HFF-Myc (cell line): ENCODE measurements around the gene SPG7.

Experiments used
- DNase-seq: peaks from one replicate; pipeline ENCODE4 v3.0.0-alpha.2; 2011; ENCODE audit warnings: low read depth; ENCODE audit errors: extremely low read depth
- H3K4me3 ChIP-seq: replicated peaks from 2 replicates; pipeline ENCODE4 v1.5.1; 2011; ENCODE audit warnings: low read depth, mild to moderate bottlenecking, control low read depth, low read length
- TF ChIP-seq, protein P1 (sequence below): IDR thresholded peaks from 2 replicates; pipeline ENCODE4 v1.5.1; 2012; ENCODE audit warnings: mild to moderate bottlenecking, low read depth, low read length, control low read depth; ENCODE audit errors: missing control alignments

The SPG7 gene

DNA sequence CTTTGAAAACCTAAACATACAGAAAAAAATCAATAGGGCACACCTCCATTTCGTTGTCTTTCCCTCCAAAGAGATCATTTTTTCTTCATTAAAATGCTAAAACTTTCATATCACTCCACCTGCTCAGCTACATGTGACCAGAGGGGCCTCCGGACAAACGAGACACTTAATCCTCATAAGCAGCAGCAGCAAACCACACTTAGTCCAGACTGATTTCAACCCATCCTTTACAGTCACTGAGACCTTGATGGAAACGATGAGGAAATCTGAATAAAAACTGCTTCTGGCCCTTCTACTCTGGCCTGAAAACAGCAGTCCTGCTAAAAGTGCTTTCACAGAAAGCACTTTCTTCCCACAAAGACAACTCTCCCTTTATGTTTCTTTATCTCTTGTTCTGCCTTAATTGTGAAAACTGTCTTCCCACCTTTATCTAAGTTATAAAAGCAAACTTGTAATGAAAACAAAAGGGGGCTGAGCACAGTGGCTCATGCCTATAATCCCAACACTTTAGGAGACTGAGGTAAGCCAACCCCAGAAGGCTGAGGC, 22.4 kb upstream of the SPG7 start:
- H3K4me3 ChIP-seq, result no peak overlapping the region
- TF ChIP-seq, protein P1, sequence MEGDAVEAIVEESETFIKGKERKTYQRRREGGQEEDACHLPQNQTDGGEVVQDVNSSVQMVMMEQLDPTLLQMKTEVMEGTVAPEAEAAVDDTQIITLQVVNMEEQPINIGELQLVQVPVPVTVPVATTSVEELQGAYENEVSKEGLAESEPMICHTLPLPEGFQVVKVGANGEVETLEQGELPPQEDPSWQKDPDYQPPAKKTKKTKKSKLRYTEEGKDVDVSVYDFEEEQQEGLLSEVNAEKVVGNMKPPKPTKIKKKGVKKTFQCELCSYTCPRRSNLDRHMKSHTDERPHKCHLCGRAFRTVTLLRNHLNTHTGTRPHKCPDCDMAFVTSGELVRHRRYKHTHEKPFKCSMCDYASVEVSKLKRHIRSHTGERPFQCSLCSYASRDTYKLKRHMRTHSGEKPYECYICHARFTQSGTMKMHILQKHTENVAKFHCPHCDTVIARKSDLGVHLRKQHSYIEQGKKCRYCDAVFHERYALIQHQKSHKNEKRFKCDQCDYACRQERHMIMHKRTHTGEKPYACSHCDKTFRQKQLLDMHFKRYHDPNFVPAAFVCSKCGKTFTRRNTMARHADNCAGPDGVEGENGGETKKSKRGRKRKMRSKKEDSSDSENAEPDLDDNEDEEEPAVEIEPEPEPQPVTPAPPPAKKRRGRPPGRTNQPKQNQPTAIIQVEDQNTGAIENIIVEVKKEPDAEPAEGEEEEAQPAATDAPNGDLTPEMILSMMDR, result no peak
- DNase-seq, result no peak

DNA sequence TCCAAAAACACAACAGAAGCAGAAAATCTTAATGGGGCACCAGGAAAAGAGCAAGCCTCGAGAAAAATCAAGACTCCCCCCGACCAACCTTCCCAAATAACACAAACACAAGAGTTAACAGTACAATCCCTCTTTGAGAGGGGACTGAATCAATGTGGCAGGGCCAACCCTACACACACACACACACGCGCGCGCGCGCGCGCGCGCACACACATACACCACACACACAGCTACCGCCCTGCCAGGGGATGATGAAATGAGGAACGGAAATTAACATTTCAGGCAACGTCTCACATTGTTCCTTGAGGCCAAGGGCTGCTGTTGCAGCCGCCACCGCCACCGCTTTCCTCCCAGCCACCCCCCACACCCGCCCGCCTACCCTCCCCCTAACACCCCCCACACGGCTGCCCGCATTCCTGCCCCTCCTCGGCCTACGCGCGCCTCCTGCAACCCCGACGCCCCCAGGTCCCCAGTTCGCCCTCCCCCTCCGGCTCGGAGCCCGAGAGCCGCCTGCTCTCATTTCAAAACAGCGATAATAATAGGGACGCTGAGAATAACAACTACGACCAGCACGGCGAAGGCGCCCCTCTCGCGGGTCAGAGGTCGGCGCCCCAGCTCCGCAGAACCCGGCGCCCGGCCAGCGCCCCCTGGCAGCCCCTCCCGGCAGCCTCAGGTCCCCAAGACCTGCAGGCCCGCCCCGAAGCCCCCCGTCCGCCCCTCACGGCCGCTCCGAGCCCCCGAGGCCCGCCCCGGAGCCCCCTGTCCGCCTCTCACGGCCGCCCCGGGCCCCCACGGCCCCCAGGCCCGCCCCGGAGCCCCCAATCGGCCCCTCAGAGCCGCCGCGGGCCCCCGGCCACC, 18.9 kb upstream of the SPG7 start:
- DNase-seq, result peak; percentile 72
- H3K4me3 ChIP-seq, result peak overlapping the region; percentile 86
- TF ChIP-seq, protein P1, result no peak

DNA sequence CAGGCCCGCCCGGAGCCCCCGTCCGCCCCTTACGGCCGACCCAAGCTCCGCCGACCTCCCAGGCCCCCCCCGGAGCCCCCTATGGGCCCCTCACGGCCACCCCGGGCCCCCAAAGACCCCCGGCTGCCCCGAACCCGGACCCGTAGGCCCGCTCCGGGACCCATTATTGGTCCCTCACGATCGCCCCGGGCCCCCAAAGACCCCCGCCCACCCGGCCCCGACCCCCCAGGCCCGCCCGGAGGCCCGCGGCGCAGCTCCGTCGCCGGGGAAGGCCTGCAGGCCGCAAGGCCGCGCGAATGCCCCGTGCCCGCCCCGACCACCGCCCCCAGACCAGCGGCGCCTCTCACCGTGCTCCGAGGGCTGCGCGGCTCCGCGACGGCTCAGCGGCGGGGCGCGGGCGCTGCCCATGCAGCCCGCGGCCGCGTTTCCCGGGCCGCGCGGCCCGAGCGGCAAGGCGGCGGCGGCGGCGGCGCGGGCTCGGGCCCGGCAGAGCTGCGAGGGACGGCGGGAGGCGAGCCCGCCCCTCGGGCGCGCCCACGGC, 18.2 kb upstream of the SPG7 start:
- TF ChIP-seq, protein P1, result no peak
- peak overlapping the region; percentile 86 for H3K4me3 ChIP-seq
- no peak for DNase-seq

DNA sequence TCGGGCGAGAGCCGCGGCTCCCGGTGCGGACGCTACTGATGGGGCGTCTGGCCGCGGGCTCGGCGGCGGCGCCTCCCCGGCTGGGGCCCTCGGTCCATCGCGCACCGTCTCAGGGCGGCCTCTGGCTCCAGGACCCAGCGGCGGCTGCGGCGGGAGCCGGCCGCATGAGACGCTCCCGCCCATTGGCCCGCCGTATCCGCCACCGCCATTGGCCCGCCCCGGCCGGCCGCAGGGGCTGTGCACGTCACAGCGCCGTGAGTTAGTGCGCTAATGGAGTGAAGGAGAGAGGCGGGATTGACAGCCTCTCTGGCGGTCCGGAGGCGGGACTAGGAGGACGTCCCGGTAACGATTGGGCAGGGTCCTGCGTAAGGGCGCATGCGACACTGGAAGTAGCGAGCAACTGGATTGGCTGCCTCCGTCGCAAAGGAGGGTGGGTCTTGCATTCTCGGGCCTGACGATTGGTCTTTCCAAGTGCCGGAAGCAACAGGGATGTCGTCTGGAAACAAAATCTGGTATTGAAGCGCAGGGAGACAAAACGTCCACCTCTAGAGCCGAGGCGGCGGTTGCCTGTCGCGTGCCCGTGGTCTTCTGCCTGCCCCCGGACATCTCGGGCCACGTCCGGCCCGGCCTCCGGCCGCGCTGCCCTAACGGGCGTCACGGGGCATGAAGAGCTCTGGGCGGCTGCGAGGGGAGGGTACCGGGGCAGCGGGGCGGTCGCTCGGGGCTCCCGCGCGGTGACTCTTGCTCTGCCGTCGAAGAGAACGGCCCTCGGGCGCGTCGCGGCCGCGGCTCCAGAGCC, 17.6 kb upstream of the SPG7 start, which contains the start of gene ANKRD11:
Gene ANKRD11 (minus strand): TSS at position 123 of the 799 bp plus-strand sequence. CDS start 173,542 bp downstream, outside the sequence.
- DNase-seq, result peak; percentile 99
- H3K4me3 ChIP-seq, result peak within 1 kb of the TSS; percentile 86
- TF ChIP-seq, protein P1, result no peak

DNA sequence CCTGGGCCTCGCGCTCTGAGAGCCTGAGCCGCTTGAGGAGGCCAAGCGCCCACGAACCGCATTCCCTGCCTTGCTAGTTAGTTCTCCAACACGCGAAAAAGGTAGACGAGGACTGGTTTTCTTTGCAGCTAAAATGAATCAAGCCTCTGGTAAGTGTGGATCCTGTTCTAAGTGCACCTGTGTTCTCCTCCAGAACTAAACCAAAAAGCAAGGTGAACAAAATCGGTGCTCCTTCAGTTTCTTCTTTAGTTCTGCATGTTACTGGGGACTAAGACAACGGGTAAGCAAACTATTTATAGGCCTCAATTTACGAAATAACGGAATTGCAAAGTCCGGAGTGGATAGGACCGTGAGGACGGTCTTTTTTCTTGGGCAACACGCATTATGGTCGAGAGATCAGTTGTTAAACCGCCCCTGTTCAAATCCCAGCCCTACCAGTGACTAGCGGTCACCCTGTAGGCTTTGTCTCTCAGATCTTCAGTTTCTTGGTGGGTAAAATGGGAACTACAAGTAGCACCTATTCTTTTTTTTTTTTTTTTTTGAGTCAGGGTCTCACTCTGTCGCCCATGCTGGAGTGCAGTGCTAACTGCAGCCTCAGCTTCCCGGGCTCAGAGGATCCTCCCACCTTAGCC, 16.8 kb upstream of the SPG7 start:
- TF ChIP-seq, protein P1, result no peak
- H3K4me3 ChIP-seq, result peak overlapping the region; percentile 86
- DNase-seq, result no peak
